ENCODE results near the gene LYST.

Gene LYST

GRCh38 chr1:235614442-235614954, 252.2 kb downstream of the LYST start:
- no peak for TF ChIP-seq SUZ12 (IDR thresholded peaks at IDR 0.05)
- no peak for TF ChIP-seq FOXK2 (IDR thresholded peaks at IDR 0.05)
- TF ChIP-seq TARDBP (IDR thresholded peaks at IDR 0.05), result no peak
- no peak for TF ChIP-seq ZNF384 (IDR thresholded peaks at IDR 0.05)
- TF ChIP-seq PKNOX1 (IDR thresholded peaks at IDR 0.05), result no peak
- POLR2A ChIA-PET, result no interaction called here
- CTCF ChIA-PET, result interaction anchor here (0.6 to 3.4 kb wide), 4 partner anchors 14 to 375 kb away, joined by 3 to 15 read pairs (median 4); no protein-coding TSS in a partner anchor
- DNase-seq (ENCODE audit: extremely low spot score), result no peak

GRCh38 chr1:235613602-235614001, 253.1 kb downstream of the LYST start:
- CTCF ChIA-PET, result interaction anchor here (0.7 to 3.4 kb wide), 3 partner anchors 13 to 100 kb away, joined by 3 to 15 read pairs (median 3); no protein-coding TSS in a partner anchor
- no peak for DNase-seq (ENCODE audit: extremely low spot score)
- TF ChIP-seq FOXM1 (IDR thresholded peaks at IDR 0.05; ENCODE audit: borderline replicate concordance) (no peak), FOXA1 (IDR thresholded peaks at IDR 0.05) (no peak), CTBP1 (IDR thresholded peaks at IDR 0.05; ENCODE audit: borderline replicate concordance) (no peak), ELF4 (IDR thresholded peaks at IDR 0.05) (no peak), NFRKB (IDR thresholded peaks at IDR 0.05) (no peak), L3MBTL2 (conservative IDR thresholded peaks at IDR 0.05) (no peak), BHLHE40 (IDR thresholded peaks at IDR 0.05; ENCODE audit: borderline replicate concordance) (no peak), SUZ12 (IDR thresholded peaks at IDR 0.05) (no peak), LEF1 (IDR thresholded peaks at IDR 0.05; ENCODE audit: borderline replicate concordance) (no peak), FOXK2 (IDR thresholded peaks at IDR 0.05) (no peak), PKNOX1 (IDR thresholded peaks at IDR 0.05) (no peak), ARNT (IDR thresholded peaks at IDR 0.05) (no peak), TARDBP (IDR thresholded peaks at IDR 0.05) (no peak), SP1 (IDR thresholded peaks at IDR 0.05) (no peak), ZNF384 (IDR thresholded peaks at IDR 0.05) (no peak), HDGF (IDR thresholded peaks at IDR 0.05; ENCODE audit: borderline replicate concordance) (no peak)
- POLR2A ChIA-PET, result no interaction called here

GRCh38 chr1:235612761-235613160, 253.9 kb downstream of the LYST start:
- DNase-seq (ENCODE audit: extremely low spot score), result no peak
- no peak for TF ChIP-seq PKNOX1 (IDR thresholded peaks at IDR 0.05)
- CTCF ChIA-PET, result interaction anchor here (3.4 kb wide), 1 partner anchor 12 kb away, joined by 15 read pairs; no protein-coding TSS in a partner anchor
- POLR2A ChIA-PET, result no interaction called here
